ENCODE data around the gene STAT5A.
A peak's percentile ranks its signal among the peaks of the same experiment; 100 is the strongest.

The STAT5A gene

DNA sequence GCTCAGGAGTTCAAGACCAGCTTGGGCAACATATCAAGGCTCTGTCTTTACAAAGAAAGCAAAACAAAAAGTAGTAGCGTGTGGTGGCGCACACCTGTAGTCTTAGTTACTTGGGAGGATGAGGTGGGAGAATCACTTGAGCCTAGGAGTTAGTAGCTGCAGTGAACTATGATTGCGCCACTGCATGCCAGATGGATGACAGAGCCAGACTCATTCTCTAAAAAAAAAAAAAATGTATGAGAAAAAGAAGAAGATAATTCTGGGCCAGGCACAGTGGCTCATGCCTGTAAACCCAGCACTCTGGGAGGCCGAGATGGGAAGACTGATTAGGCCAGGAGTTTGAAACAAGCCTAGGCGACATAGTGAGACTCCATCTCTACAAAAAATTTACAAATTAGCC is 40.6 kb upstream of the STAT5A start:
- Histone ChIP-seq H3K27me3 (ENCODE audit: insufficient read depth, poor library complexity, severe bottlenecking) (no peaks in the 10 kb centered on the region), H3K4me3 (replicated peaks; ENCODE audit: insufficient read depth, low read length) (no peak overlapping the region), H3K27ac (replicated peaks) (peak overlapping the region; percentile 71)
- TF ChIP-seq SPI1 (IDR thresholded peaks at IDR 0.05; ENCODE audit: borderline replicate concordance, low read depth) (no peak), GABPA (IDR thresholded peaks at IDR 0.05; ENCODE audit: low read depth) (no peak), POLR2AphosphoS5 (IDR thresholded peaks at IDR 0.05; ENCODE audit: low read depth) (no peak)
- TF ChIP-seq, protein P1, sequence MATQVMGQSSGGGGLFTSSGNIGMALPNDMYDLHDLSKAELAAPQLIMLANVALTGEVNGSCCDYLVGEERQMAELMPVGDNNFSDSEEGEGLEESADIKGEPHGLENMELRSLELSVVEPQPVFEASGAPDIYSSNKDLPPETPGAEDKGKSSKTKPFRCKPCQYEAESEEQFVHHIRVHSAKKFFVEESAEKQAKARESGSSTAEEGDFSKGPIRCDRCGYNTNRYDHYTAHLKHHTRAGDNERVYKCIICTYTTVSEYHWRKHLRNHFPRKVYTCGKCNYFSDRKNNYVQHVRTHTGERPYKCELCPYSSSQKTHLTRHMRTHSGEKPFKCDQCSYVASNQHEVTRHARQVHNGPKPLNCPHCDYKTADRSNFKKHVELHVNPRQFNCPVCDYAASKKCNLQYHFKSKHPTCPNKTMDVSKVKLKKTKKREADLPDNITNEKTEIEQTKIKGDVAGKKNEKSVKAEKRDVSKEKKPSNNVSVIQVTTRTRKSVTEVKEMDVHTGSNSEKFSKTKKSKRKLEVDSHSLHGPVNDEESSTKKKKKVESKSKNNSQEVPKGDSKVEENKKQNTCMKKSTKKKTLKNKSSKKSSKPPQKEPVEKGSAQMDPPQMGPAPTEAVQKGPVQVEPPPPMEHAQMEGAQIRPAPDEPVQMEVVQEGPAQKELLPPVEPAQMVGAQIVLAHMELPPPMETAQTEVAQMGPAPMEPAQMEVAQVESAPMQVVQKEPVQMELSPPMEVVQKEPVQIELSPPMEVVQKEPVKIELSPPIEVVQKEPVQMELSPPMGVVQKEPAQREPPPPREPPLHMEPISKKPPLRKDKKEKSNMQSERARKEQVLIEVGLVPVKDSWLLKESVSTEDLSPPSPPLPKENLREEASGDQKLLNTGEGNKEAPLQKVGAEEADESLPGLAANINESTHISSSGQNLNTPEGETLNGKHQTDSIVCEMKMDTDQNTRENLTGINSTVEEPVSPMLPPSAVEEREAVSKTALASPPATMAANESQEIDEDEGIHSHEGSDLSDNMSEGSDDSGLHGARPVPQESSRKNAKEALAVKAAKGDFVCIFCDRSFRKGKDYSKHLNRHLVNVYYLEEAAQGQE (IDR thresholded peaks at IDR 0.05; ENCODE audit: insufficient replicate concordance, low read depth): no peak
- TF ChIP-seq, protein P2, sequence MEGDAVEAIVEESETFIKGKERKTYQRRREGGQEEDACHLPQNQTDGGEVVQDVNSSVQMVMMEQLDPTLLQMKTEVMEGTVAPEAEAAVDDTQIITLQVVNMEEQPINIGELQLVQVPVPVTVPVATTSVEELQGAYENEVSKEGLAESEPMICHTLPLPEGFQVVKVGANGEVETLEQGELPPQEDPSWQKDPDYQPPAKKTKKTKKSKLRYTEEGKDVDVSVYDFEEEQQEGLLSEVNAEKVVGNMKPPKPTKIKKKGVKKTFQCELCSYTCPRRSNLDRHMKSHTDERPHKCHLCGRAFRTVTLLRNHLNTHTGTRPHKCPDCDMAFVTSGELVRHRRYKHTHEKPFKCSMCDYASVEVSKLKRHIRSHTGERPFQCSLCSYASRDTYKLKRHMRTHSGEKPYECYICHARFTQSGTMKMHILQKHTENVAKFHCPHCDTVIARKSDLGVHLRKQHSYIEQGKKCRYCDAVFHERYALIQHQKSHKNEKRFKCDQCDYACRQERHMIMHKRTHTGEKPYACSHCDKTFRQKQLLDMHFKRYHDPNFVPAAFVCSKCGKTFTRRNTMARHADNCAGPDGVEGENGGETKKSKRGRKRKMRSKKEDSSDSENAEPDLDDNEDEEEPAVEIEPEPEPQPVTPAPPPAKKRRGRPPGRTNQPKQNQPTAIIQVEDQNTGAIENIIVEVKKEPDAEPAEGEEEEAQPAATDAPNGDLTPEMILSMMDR (IDR thresholded peaks at IDR 0.05; ENCODE audit: insufficient read depth, low read length): no peak
- DNase-seq (ENCODE audit: low read depth in 1 of 2, low spot score in 1 of 2): peak; percentile 34 to 51

DNA sequence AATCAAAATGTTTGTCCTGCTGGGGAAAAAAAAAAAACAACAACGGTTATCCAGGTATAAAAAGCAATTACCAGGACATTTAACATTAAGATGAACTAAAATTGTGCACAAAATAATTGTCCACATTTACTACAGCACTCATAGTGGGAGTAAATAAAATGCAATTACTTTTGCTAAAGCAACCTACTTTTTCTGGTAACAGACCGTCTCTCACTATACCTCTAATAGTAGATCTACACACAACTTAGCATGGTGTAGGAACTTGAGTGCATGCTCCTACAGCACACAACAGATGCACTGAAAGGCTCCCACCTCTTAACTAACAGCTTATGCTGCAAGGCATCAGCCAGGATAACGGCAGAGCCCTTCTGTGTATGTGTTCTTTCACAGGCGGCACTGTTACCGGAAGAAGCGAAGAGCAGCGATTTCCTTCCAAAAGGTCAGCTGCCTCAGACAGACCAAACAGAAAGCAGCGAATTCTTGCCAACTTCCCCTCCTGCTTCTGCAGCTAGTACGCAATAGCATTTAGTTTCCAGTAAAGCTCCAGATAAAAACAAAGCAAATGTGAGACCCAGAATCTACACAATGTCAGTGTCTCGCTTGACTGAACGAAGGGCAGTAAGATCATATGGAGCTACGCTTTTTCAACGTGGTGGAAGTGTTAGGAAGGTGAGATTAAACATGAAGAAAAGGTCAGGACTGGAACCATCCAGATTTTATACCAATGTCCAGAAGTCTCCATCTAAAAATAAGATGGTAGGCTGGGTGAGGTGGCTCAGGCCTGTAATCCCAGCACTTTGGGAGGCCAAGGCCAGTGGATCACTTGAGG is 39.7 kb upstream of the STAT5A start:
- peak; percentile 93 for TF ChIP-seq POLR2AphosphoS5 (IDR thresholded peaks at IDR 0.05; ENCODE audit: low read depth)
- TF ChIP-seq GABPA (IDR thresholded peaks at IDR 0.05; ENCODE audit: low read depth): peak; percentile 42; the same call in 1 of the 2 replicates
- TF ChIP-seq, protein P1 (IDR thresholded peaks at IDR 0.05; ENCODE audit: insufficient replicate concordance, low read depth): peak; percentile 54
- TF ChIP-seq, protein P2 (IDR thresholded peaks at IDR 0.05; ENCODE audit: insufficient read depth, low read length): no peak
- TF ChIP-seq SPI1 (IDR thresholded peaks at IDR 0.05; ENCODE audit: borderline replicate concordance, low read depth): peak; percentile 85
- peak overlapping the region; percentile 28 for H3K4me3 ChIP-seq (replicated peaks; ENCODE audit: insufficient read depth, low read length)
- peak overlapping the region; percentile 71 for H3K27ac ChIP-seq (replicated peaks)
- peak; percentile 79 to 96 for DNase-seq (ENCODE audit: low read depth in 1 of 2, low spot score in 1 of 2)
- H3K27me3 ChIP-seq (ENCODE audit: insufficient read depth, poor library complexity, severe bottlenecking): no peaks in the 10 kb centered on the region

DNA sequence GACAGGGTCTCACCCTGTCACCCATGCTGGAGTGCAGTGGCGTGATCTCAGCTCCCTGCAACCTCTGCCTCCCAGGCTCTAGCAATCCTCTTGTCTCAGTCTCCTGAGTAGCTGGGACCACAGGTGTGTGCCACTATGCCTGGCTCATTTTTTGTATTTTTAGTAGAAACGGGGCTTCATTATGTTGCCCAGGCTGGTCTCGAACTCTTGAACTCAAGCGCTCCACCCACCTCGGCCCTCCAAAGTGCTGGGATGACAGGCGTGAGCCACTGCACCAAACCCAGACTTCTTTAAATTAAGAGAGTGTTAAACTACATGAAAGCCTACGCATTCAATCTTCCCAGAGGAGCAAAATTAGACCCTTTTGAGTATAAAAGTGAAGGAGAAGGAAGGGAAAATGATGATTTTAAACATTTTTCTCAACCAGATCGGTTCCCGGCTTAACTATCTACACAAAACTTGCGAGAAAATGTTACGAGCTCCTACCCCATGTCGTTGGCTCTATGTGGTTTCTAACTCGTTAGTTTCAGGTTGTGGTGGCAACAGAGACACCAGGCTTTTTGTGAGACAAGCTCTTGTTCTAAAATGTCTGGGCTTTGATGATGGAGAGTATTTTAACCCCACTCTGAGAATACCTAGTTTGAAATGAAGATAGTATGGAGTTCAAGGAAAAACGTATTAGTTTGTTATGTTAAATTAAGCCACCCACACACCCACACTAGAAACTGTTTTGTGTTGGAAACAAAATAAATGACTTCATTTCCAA is 38.4 kb upstream of the STAT5A start:
- peak overlapping the region; percentile 71 for H3K27ac ChIP-seq (replicated peaks)
- DNase-seq (ENCODE audit: low read depth in 1 of 2, low spot score in 1 of 2): no peak
- no peak overlapping the region for H3K4me3 ChIP-seq (replicated peaks; ENCODE audit: insufficient read depth, low read length)
- no peak for TF ChIP-seq SPI1 (IDR thresholded peaks at IDR 0.05; ENCODE audit: borderline replicate concordance, low read depth)
- TF ChIP-seq, protein P2 (IDR thresholded peaks at IDR 0.05; ENCODE audit: insufficient read depth, low read length): no peak
- H3K27me3 ChIP-seq (ENCODE audit: insufficient read depth, poor library complexity, severe bottlenecking): no peaks in the 10 kb centered on the region
